Erythroblast (primary cell): ENCODE results near the gene TARS1.

ENCODE experiments used
- GATA1 ChIP-seq: IDR thresholded peaks from 2 replicates; pipeline ENCODE4 v1.6.1; 2011; ENCODE audit warnings: low read depth, mild to moderate bottlenecking, control low read depth, low read length, moderate library complexity
- POLR2A ChIP-seq: IDR thresholded peaks from 2 replicates; pipeline ENCODE4 v1.6.1; 2011; ENCODE audit warnings: mild to moderate bottlenecking, low read length

GRCh38 chr5:33491941-33492340 lies 51.2 kb downstream of the TARS1 start:
- TF ChIP-seq POLR2A (no peak), GATA1 (no peak)
